ENCODE measurements around the gene DDX42.

- no peak for TF ChIP-seq POLR2A (IDR thresholded peaks at IDR 0.05)
- TF ChIP-seq, protein P1, sequence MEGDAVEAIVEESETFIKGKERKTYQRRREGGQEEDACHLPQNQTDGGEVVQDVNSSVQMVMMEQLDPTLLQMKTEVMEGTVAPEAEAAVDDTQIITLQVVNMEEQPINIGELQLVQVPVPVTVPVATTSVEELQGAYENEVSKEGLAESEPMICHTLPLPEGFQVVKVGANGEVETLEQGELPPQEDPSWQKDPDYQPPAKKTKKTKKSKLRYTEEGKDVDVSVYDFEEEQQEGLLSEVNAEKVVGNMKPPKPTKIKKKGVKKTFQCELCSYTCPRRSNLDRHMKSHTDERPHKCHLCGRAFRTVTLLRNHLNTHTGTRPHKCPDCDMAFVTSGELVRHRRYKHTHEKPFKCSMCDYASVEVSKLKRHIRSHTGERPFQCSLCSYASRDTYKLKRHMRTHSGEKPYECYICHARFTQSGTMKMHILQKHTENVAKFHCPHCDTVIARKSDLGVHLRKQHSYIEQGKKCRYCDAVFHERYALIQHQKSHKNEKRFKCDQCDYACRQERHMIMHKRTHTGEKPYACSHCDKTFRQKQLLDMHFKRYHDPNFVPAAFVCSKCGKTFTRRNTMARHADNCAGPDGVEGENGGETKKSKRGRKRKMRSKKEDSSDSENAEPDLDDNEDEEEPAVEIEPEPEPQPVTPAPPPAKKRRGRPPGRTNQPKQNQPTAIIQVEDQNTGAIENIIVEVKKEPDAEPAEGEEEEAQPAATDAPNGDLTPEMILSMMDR (IDR thresholded peaks at IDR 0.05), result no peak
Measured at GRCh38 chr17:63816669-63817068, 42.7 kb downstream of the DDX42 start.
